ENCODE data around the gene CEP170. TPM values are rescaled to one million over a fixed set of nuclear protein-coding genes. Genes with fewer than 3 reads are reported as not detected.

Gene CEP170
- total RNA-seq, 1 experiment from 2014 or later: 87.3 TPM

GRCh38 chr1:243273945-243274344 lies 18.9 kb upstream of the CEP170 start:
- Histone ChIP-seq H3K4me3 (no peak overlapping the region), H3K27me3 (no peaks in the 10 kb centered on the region), H3K27ac (no peak overlapping the region), H3K36me3 (no peaks in the 10 kb centered on the region), H3K9me3 (replicated peaks) (no peaks in the 10 kb centered on the region), H3K4me1 (no peaks in the 10 kb centered on the region)
- no peak for DNase-seq

GRCh38 chr1:243273506-243273905 lies 18.4 kb upstream of the CEP170 start:
- Histone ChIP-seq H3K4me3 (no peak overlapping the region), H3K36me3 (no peaks in the 10 kb centered on the region), H3K27me3 (no peaks in the 10 kb centered on the region), H3K27ac (no peak overlapping the region), H3K4me1 (no peaks in the 10 kb centered on the region), H3K9me3 (replicated peaks) (no peaks in the 10 kb centered on the region)
- DNase-seq: no peak

GRCh38 chr1:243272401-243272800 lies 17.3 kb upstream of the CEP170 start:
- no peak overlapping the region for H3K27ac ChIP-seq

DNA sequence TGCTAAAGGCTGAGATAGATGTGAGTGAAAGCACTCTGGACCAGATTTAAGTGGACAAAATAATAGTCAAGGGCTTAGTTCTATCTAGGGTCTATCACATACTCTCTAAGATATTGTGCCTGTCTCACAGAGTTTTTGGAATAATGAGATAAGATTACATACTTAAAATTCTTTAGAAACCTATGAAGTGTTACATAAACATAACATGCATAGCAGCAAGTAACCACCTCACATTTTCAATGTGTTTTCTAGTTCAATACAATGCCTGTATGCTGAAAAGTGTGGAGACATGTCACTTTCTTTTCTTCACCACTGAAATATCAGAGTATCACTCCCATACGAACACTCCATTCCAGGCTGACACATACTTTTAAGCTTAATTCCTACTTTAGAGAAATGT lies 16.9 kb upstream of the CEP170 start:
- DNase-seq: no peak
- H3K27me3 ChIP-seq: no peaks in the 10 kb centered on the region
- no peaks in the 10 kb centered on the region for H3K4me1 ChIP-seq
- no peak overlapping the region for H3K27ac ChIP-seq
- H3K4me3 ChIP-seq: no peak overlapping the region
- no peaks in the 10 kb centered on the region for H3K36me3 ChIP-seq
- H3K9me3 ChIP-seq (replicated peaks): no peaks in the 10 kb centered on the region

More at GRCh38 chr1:243272401-243272800, 17.3 kb upstream of the CEP170 start:
- no peaks in the 10 kb centered on the region for H3K9me3 ChIP-seq (replicated peaks)
- no peaks in the 10 kb centered on the region for H3K27me3 ChIP-seq
- no peaks in the 10 kb centered on the region for H3K36me3 ChIP-seq
- DNase-seq: no peak
- H3K4me3 ChIP-seq: no peak overlapping the region
- H3K4me1 ChIP-seq: no peaks in the 10 kb centered on the region

GRCh38 chr1:243270097-243270864 lies 15.2 kb upstream of the CEP170 start:
- no peaks in the 10 kb centered on the region for H3K4me1 ChIP-seq
- H3K27me3 ChIP-seq: no peaks in the 10 kb centered on the region
- no peak overlapping the region for H3K4me3 ChIP-seq
- no peaks in the 10 kb centered on the region for H3K9me3 ChIP-seq (replicated peaks)
- no peaks in the 10 kb centered on the region for H3K36me3 ChIP-seq
- H3K27ac ChIP-seq: no peak overlapping the region
- DNase-seq: no peak

GRCh38 chr1:243269461-243269801 lies 14.3 kb upstream of the CEP170 start:
- DNase-seq: no peak
- Histone ChIP-seq H3K4me3 (no peak overlapping the region), H3K27ac (no peak overlapping the region)

DNA sequence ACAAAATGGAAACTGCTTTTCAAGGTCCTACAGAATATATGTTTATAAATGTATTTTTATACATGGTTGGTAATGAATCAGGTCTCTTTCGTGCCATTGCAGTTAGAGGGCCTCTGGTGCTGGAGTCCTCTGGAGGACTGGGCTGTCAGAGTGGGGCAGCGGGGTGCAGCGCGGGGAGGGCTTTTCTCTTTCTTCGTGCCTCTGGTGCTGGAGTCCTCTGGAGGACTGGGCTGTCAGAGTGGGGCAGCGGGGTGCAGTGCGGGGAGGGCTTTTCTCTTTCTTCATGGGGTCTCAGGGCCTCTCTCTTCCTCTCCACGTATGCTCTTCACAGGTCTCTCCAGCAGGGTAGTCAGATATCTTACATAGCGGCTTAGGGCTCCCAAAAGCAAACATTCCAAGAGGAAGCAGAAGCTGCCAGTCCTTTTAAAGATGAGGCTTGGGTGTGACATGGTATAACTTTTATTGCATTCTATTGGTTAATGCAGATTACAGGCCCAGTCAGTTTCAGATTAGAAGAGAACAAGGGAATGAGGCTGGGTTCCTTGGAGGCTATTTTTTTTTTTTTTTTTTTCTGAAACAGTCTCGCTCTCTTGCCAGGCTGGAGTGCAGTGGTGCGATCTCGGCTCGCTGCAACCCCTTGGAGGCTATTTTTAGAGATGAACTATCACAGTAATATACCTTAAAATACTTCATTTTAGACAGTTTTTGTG lies 13.8 kb upstream of the CEP170 start:
- no peak for DNase-seq
- Histone ChIP-seq H3K4me3 (no peak overlapping the region), H3K4me1 (no peaks in the 10 kb centered on the region), H3K36me3 (no peaks in the 10 kb centered on the region), H3K27ac (no peak overlapping the region), H3K27me3 (no peaks in the 10 kb centered on the region), H3K9me3 (replicated peaks) (no peaks in the 10 kb centered on the region)

More at GRCh38 chr1:243269461-243269801, 14.3 kb upstream of the CEP170 start:
- Histone ChIP-seq H3K4me1 (no peaks in the 10 kb centered on the region), H3K36me3 (no peaks in the 10 kb centered on the region), H3K9me3 (replicated peaks) (no peaks in the 10 kb centered on the region), H3K27me3 (no peaks in the 10 kb centered on the region)

DNA sequence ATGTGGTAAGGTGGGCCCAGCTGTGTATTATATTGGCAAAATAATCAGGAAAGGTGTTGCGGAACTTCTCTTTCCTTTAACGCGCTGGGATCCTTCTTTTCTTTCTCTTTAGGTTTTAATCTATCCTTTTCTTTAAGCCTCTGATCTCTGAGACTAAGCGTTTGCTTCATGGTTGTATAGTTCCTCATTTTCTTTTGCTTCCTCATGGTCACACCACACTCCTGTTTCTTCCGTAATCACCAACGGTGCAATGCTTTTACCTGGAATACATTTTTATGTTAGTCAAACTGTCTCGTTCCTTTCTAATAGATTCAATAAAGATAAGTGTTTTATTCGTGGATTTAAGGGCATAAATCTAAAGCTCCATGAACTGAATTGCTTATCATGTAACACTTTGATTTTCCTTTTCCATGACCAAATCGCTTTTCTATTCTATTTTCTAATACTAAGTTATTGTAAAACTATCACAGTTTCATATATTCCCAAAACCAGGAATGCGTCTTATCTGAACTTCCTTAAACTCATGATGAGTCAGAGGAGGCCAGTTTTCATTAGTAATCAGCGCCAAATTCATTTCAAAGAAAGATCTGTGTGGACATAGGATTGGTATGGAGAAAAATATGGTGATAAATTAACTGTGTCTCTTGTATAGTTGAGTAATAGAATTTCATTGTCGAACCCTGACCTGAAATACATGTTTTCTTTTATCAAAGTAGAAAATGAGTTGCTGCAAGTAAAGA lies 13.0 kb upstream of the CEP170 start:
- Histone ChIP-seq H3K4me1 (no peaks in the 10 kb centered on the region), H3K4me3 (no peak overlapping the region)
- no peak for DNase-seq

GRCh38 chr1:243267471-243267880 lies 12.4 kb upstream of the CEP170 start:
- DNase-seq: no peak
- no peaks in the 10 kb centered on the region for H3K36me3 ChIP-seq
- H3K4me3 ChIP-seq: no peak overlapping the region
- H3K9me3 ChIP-seq (replicated peaks): no peaks in the 10 kb centered on the region
- no peaks in the 10 kb centered on the region for H3K27me3 ChIP-seq
- no peaks in the 10 kb centered on the region for H3K4me1 ChIP-seq
- H3K27ac ChIP-seq: no peak overlapping the region

More for the DNA sequence above, 13.0 kb upstream of the CEP170 start:
- no peaks in the 10 kb centered on the region for H3K27me3 ChIP-seq
- H3K27ac ChIP-seq: no peak overlapping the region
- no peaks in the 10 kb centered on the region for H3K36me3 ChIP-seq
- no peaks in the 10 kb centered on the region for H3K9me3 ChIP-seq (replicated peaks)

- no peaks in the 10 kb centered on the region for H3K4me1 ChIP-seq
- no peak for DNase-seq
- no peak overlapping the region for H3K4me3 ChIP-seq
- no peak overlapping the region for H3K27ac ChIP-seq
- no peaks in the 10 kb centered on the region for H3K27me3 ChIP-seq
- no peaks in the 10 kb centered on the region for H3K36me3 ChIP-seq
- no peaks in the 10 kb centered on the region for H3K9me3 ChIP-seq (replicated peaks)
These were observed 11.2 kb upstream of the CEP170 start for GRCh38 chr1:243266231-243266630.

DNA sequence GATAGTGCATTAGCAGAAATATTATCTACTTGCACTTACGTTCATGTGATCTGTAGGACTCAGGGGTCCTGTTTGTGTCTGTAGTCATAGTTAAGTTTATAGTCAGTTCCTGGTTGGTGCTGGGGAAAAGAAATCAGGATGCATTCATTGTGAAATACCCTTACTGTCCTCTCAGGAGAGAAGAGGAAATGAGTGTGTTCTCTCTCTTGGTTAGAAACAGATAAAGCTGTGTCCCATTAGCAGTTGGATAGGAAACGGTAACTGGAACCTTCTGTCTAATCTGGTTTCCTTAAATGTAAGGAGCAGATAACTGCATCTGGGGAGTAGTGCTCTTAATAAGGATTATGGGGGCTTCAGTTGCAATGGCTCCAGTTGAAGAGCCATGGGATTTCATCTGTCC lies 9.6 kb upstream of the CEP170 start:
- no peak for DNase-seq
- no peak overlapping the region for H3K27ac ChIP-seq
- no peaks in the 10 kb centered on the region for H3K4me1 ChIP-seq
- H3K4me3 ChIP-seq: no peak overlapping the region
- no peaks in the 10 kb centered on the region for H3K36me3 ChIP-seq
- H3K27me3 ChIP-seq: no peaks in the 10 kb centered on the region
- H3K9me3 ChIP-seq (replicated peaks): no peaks in the 10 kb centered on the region

DNA sequence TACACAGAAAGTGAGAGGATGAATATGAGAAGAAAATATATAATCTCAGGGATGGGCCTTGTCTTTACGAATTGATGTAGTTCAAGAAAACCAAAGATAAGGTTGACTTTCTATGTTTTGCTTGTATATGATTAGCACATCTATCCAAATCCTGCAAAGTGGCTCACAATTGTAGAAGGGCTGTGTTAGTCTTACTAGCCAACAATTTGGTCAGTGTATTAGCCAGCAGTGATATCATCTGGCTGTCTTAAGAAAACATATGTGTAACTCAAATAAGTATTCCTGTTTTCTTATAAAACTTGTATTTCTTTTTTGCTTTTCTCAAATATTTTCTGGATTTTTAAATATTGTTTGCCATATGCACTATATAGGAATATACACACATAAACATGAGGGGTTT lies 6.3 kb upstream of the CEP170 start:
- Histone ChIP-seq H3K4me3 (no peak overlapping the region), H3K27me3 (no peaks in the 10 kb centered on the region), H3K36me3 (no peaks in the 10 kb centered on the region), H3K9me3 (replicated peaks) (no peaks in the 10 kb centered on the region), H3K4me1 (no peaks in the 10 kb centered on the region), H3K27ac (no peak overlapping the region)
- DNase-seq: no peak

GRCh38 chr1:243260221-243260880 lies 5.3 kb upstream of the CEP170 start:
- no peak overlapping the region for H3K4me3 ChIP-seq
- no peaks in the 10 kb centered on the region for H3K9me3 ChIP-seq (replicated peaks)
- no peaks in the 10 kb centered on the region for H3K27me3 ChIP-seq
- H3K4me1 ChIP-seq: no peaks in the 10 kb centered on the region
- DNase-seq: no peak
- H3K27ac ChIP-seq: no peak overlapping the region
- no peaks in the 10 kb centered on the region for H3K36me3 ChIP-seq

GRCh38 chr1:243258731-243259130 lies 3.6 kb upstream of the CEP170 start:
- H3K4me1 ChIP-seq: no peaks in the 10 kb centered on the region
- no peaks in the 10 kb centered on the region for H3K27me3 ChIP-seq
- no peak overlapping the region for H3K27ac ChIP-seq
- H3K36me3 ChIP-seq: no peaks in the 10 kb centered on the region
- DNase-seq: no peak
- H3K4me3 ChIP-seq: no peak overlapping the region
- H3K9me3 ChIP-seq (replicated peaks): no peaks in the 10 kb centered on the region

GRCh38 chr1:243257189-243257588 lies 2.1 kb upstream of the CEP170 start:
- H3K4me3 ChIP-seq: no peak overlapping the region
- DNase-seq: no peak
- H3K27ac ChIP-seq: no peak overlapping the region
- no peaks in the 10 kb centered on the region for H3K27me3 ChIP-seq
- H3K36me3 ChIP-seq: no peaks in the 10 kb centered on the region
- no peaks in the 10 kb centered on the region for H3K9me3 ChIP-seq (replicated peaks)
- no peaks in the 10 kb centered on the region for H3K4me1 ChIP-seq
